Calu3 (cell line): ENCODE measurements around the gene LRMDA. TPM values are rescaled to one million over a fixed set of nuclear protein-coding genes. Genes with fewer than 3 reads are reported as not detected.

ENCODE experiments used
- BruUV-seq: library from RNA; stranded (reverse); fragments of 400-500 nt; replicated peaks from 2 replicates; lab custom pipeline; 2021; lab: Mats Ljungman, UMichigan
- CTCF ChIA-PET: fragments of 300-600 bp; sonication (Branson Sonifier 250); formaldehyde crosslinking; loops from one replicate; lab custom pipeline; 2022; ENCODE audit warnings: antibody characterized with exemption; lab: Charles Lee
- DNase-seq: peaks from one replicate; pipeline ENCODE4 v3.0.0; 2022
- H3K27ac Mint-ChIP-seq: one replicate; pipeline ENCODE4 v1.8.0; 2022; ENCODE audit warnings: mixed read lengths; ENCODE audit not compliant: unreplicated experiment
- H3K27me3 Mint-ChIP-seq: one replicate; pipeline ENCODE4 v1.8.0; 2022; ENCODE audit warnings: mixed read lengths; ENCODE audit not compliant: unreplicated experiment
- H3K36me3 Mint-ChIP-seq: one replicate; pipeline ENCODE4 v1.8.0; 2022; ENCODE audit warnings: mild to moderate bottlenecking, moderate library complexity, mixed read lengths; ENCODE audit not compliant: insufficient read depth, unreplicated experiment
- H3K4me1 Mint-ChIP-seq: one replicate; pipeline ENCODE4 v1.8.0; 2022; ENCODE audit warnings: mild to moderate bottlenecking, low read depth, mixed read lengths; ENCODE audit not compliant: unreplicated experiment
- H3K4me3 Mint-ChIP-seq: one replicate; pipeline ENCODE4 v1.8.0; 2022; ENCODE audit warnings: mild to moderate bottlenecking, low read depth, moderate library complexity, mixed read lengths; ENCODE audit not compliant: unreplicated experiment
- H3K9me3 Mint-ChIP-seq: one replicate; pipeline ENCODE4 v1.8.0; 2022; ENCODE audit warnings: low read depth, mixed read lengths; ENCODE audit not compliant: unreplicated experiment
- intact Hi-C: fragments of 100-400 bp; cut with micrococcal nuclease; formaldehyde crosslinking; loops from one replicate; pipeline ENCODE4 v1.10.0; 2022; ENCODE audit not compliant: unreplicated experiment
- total RNA-seq: library from RNA; stranded (reverse); gene quantifications from 2 replicates; pipeline ENCODE4 v1.2.3, GENCODE V29; 2022
- TF ChIP-seq, protein P1 (sequence below): fragments of 200-600 bp; IDR thresholded peaks from one replicate; pipeline ENCODE4 v1.8.0; 2022; ENCODE audit warnings: antibody characterized with exemption; ENCODE audit not compliant: unreplicated experiment

The LRMDA gene
- total RNA-seq, 1 experiment from 2014 or later: 7.6 TPM

DNA sequence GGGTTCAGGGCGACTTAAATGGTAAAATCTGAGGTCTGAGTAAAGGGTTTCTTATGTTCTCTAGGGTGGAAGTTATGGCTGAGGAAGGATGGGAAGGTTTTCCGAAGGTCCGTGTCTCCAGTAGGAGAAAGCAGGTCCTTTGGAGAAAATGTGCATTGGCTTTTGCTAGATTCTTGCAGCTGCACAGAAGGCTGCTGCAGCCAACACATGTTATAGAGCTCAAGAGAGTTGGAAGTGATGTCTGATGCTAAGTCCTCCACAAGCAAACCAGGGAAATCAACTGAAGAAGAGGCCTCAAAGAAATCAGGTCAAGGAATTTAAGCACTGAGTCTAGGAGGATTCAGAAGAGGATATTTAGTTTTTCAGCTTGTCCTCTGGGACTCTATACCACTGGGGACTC is 404.6 kb downstream of the LRMDA start:
- no peak overlapping the region for H3K27ac Mint-ChIP-seq
- CTCF ChIA-PET: no interaction called here
- intact Hi-C loops: no loop called here

DNA sequence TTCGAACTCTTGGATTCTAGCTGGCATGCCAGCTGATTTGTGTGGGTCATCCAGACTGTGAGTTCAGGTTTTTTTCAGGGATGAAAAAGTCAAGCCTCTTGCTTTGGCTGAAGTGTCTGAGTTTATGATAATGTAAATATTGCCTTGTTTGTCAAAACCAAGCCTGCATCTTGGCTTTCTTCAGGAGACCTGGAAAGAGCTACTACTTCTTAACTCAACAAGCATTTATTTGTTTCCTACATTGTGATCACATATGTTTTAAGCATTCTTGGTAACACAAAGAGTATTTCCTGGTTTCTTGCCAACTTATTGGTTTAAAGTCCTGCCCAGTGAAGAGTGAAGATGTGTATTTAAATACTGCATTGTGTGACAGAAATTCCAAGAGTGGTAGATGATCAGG is 407.1 kb downstream of the LRMDA start:
- TF ChIP-seq, protein P1, sequence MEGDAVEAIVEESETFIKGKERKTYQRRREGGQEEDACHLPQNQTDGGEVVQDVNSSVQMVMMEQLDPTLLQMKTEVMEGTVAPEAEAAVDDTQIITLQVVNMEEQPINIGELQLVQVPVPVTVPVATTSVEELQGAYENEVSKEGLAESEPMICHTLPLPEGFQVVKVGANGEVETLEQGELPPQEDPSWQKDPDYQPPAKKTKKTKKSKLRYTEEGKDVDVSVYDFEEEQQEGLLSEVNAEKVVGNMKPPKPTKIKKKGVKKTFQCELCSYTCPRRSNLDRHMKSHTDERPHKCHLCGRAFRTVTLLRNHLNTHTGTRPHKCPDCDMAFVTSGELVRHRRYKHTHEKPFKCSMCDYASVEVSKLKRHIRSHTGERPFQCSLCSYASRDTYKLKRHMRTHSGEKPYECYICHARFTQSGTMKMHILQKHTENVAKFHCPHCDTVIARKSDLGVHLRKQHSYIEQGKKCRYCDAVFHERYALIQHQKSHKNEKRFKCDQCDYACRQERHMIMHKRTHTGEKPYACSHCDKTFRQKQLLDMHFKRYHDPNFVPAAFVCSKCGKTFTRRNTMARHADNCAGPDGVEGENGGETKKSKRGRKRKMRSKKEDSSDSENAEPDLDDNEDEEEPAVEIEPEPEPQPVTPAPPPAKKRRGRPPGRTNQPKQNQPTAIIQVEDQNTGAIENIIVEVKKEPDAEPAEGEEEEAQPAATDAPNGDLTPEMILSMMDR: no peak
- CTCF ChIA-PET: no interaction called here
- Mint-ChIP-seq H3K4me1 (no peaks in the 10 kb centered on the region), H3K9me3 (peaks cover 2% of the 10 kb centered on the region), H3K27me3 (peaks cover 24% of the 10 kb centered on the region), H3K27ac (no peak overlapping the region), H3K36me3 (no peaks in the 10 kb centered on the region), H3K4me3 (no peak overlapping the region)
- intact Hi-C loops: no loop called here
- BruUV-seq: no TSS peak
- no peak for DNase-seq

More for the DNA sequence above, 404.6 kb downstream of the LRMDA start:
- TF ChIP-seq, protein P1: no peak
- H3K27me3 Mint-ChIP-seq: peaks cover 24% of the 10 kb centered on the region
- BruUV-seq: no TSS peak
- DNase-seq: no peak
- peaks cover 8% of the 10 kb centered on the region for H3K9me3 Mint-ChIP-seq
- no peaks in the 10 kb centered on the region for H3K4me1 Mint-ChIP-seq
- H3K36me3 Mint-ChIP-seq: no peaks in the 10 kb centered on the region
- H3K4me3 Mint-ChIP-seq: no peak overlapping the region

DNA sequence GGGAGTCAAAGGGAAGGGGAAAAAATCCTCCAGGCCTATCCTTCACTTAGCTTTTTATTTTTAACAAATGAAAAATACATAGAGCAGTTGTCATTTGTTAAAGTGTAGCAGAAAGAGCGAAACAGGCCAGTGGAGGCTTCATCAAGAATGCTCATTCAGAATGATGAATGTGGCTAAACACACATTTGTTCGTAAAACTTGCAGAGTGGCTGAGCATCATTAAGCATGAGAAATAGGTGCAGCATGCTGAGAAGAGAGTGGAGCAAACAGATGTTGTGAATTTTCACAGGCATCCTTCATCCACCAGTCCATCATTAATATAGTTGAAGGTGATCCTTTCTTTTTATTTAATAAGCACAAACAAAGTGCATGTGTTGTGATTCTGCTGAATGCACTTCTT is 407.6 kb downstream of the LRMDA start:
- Mint-ChIP-seq H3K9me3 (peaks cover 2% of the 10 kb centered on the region), H3K27ac (no peak overlapping the region), H3K36me3 (no peaks in the 10 kb centered on the region), H3K27me3 (peaks cover 22% of the 10 kb centered on the region), H3K4me3 (no peak overlapping the region), H3K4me1 (no peaks in the 10 kb centered on the region)
- no peak for DNase-seq
- intact Hi-C loops: no loop called here
- TF ChIP-seq, protein P1: no peak
- no TSS peak for BruUV-seq
- CTCF ChIA-PET: no interaction called here

DNA sequence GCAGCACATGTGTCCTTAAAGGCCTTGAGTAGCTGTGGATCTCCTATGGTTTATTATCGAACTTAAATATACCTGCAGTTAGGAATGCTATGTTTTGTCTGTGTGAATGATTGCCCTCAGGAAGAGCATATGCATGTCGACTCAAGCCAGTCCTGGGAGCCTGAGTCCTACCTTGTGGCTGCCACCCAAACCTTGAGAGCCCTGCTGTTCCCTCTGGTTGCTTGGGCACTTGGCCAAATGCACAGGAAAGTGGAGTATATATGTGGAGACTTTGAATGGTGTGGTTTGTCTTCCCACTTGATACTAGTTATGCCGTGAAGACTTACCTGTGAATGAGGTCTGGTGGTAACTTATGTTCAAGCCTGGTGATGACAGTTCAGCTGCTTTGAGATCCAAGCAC is 409.8 kb downstream of the LRMDA start:
- intact Hi-C loops: no loop called here
- Mint-ChIP-seq H3K4me1 (no peaks in the 10 kb centered on the region), H3K36me3 (no peaks in the 10 kb centered on the region), H3K27ac (no peak overlapping the region), H3K4me3 (no peak overlapping the region), H3K9me3 (peaks cover 2% of the 10 kb centered on the region), H3K27me3 (no peaks in the 10 kb centered on the region)
- TF ChIP-seq, protein P1: no peak
- BruUV-seq: no TSS peak
- DNase-seq: no peak
- CTCF ChIA-PET: no interaction called here
